HG03571 (cell line): ENCODE results near the gene RPS6KA1.

Source experiments
- ATAC-seq: cut with Tn5 transposase; IDR thresholded peaks from one replicate; pipeline ENCODE4 v1.9.1; 2021; ENCODE audit not compliant: unreplicated experiment

Gene RPS6KA1

DNA sequence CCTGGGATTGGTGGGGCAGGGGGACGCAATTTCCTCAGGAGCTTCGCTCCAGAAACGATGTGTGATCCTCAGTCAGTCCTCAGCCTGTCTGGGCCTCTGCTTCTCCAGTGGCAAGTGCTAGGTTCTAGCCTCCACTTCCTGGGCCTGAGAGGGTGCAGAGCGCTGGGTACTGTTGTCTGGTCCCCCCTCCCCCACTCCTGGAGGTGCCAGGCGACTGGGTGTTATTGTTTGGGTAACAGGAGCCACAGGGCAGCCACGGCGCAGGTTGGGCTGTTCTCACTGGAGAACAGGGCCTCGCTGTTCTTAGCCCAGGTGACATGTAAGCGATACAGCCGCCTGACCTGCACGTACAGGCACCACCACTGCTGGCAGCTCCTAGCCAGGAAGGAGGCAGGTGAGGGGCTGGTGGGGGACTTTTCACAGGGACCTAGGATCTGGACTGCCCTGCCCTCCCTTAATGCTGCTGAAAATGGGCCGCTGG, 2.1 kb downstream of the RPS6KA1 start:
- ATAC-seq: no peak

- ATAC-seq: no peak
These were observed 4.5 kb downstream of the RPS6KA1 start for GRCh38 chr1:26533951-26534509.

DNA sequence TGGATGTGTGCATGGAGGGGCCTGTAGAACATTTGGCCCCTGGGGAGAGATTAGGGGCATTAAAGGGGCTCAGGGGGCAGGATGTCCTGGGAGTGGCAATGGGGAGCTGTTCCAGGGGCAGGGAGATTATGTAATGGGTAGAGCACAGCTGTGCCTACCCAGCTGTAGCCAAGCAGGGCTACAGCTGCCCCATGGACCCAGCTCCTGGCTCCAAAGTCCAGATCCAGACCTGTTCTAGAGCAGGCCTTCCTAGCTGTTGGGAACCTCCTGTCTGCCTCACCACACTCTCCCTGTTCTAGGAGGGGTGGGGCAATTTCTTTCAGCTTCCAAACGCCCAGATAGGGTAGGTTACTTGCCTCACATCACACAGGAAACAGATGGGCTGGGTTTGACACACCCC, 5.6 kb downstream of the RPS6KA1 start:
- no peak for ATAC-seq

GRCh38 chr1:26536081-26536480, 6.5 kb downstream of the RPS6KA1 start:
- ATAC-seq: no peak

DNA sequence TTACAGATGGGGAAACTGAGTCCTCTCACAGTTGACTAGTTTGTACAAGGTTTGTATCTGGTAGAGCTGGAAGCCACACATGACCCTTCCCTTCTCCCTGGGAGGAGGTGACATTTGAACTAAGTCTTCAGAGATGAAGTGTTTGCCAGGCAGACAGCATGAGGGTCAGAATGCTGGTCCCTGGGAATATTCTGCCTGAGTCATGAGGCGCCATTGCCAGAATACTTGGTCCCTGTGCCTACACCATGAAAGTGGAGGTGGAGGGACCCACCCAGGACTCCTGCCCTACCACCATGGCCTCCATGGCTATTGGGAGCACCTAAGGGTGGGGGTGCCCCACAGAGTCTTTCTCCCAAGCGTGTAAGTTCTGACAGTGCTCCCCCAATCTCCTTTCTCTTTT, 7.0 kb downstream of the RPS6KA1 start:
- no peak for ATAC-seq

GRCh38 chr1:26537951-26538352, 8.4 kb downstream of the RPS6KA1 start:
- ATAC-seq: no peak

- ATAC-seq: no peak
These were observed 9.2 kb downstream of the RPS6KA1 start for GRCh38 chr1:26538480-26539412.

GRCh38 chr1:26539722-26540121, 10.2 kb downstream of the RPS6KA1 start:
- ATAC-seq: no peak

DNA sequence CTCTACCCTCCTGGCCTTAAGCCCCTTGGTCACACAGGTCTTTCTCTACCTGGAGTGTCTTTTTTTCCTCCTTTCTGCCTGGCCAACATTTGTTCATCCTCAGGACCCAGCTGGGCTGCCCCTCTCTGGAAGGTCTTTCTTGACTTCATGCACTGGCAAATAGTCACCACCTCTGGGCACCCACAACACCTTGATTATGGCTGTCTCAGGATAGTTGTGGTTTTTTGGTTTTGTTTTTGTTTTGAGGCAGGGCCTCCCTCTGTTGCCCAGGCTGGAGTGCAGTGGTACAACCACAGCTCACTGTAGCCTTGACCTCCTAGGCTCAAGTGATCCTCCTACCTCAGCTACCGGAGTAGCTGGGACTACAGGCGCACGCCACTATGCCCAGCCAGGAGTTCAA, 10.8 kb downstream of the RPS6KA1 start:
- no peak for ATAC-seq

DNA sequence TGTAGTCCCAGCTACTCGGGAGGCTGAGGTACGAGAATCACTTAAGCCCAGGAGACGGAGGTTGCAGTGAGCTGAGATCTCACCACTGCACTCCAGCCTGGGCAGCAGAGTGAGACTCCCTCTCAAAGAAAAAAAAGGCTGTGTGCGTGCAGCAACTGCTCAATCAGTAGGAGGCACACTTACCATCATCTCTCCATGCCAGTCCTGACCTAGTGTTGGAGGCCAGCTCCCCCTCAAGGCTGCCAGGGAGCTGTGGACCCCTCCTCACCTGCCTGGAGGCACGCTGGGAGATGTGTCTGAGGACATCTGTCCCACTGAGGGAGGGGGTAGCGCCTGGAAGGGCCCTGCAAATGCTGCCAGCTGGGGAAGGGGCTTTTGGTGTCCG, 11.9 kb downstream of the RPS6KA1 start:
- no peak for ATAC-seq

GRCh38 chr1:26541816-26542711, 12.5 kb downstream of the RPS6KA1 start:
- ATAC-seq: peak; percentile 52

- ATAC-seq: no peak
These were observed 13.3 kb downstream of the RPS6KA1 start for GRCh38 chr1:26542771-26543451.

- ATAC-seq: no peak
These were observed 13.9 kb downstream of the RPS6KA1 start for GRCh38 chr1:26543462-26543861.

GRCh38 chr1:26544126-26544525, 14.6 kb downstream of the RPS6KA1 start:
- ATAC-seq: no peak

DNA sequence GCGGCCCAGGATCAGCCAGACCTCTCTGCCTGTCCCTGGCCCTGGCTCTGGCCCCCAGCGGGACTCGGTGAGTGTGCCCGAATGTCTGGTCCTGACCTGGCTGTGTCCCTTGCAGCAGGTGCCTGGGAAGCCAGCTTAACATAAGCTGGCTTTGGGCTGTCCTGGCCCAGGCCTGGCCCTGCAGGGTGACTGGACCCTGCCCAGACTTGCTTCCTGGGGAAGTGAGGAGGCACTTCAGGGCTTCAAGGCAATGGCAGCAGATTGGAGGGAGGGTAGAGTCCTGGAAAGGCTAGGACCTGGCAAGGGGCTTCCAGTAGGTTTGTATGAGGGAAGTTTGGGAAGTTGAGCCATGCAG, 16.4 kb downstream of the RPS6KA1 start:
- ATAC-seq: no peak

GRCh38 chr1:26546375-26546774, 16.8 kb downstream of the RPS6KA1 start:
- no peak for ATAC-seq

DNA sequence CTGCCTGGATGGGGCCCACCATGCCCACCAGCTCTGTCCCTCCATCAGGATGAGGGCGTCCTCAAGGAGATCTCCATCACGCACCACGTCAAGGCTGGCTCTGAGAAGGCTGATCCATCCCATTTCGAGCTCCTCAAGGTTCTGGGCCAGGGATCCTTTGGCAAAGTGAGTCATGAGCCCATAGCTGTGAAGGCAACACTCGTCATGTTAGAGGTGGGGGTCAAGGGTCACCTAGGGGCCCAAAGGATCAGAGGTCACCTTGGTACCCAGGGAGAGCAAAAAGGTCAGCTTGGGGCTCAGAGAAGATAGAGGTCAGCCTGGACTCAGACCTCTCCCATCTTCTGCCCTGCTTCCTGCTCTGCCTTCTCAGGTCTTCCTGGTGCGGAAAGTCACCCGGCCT, 17.3 kb downstream of the RPS6KA1 start:
- ATAC-seq: no peak

- no peak for ATAC-seq
These were observed 19.3 kb downstream of the RPS6KA1 start for GRCh38 chr1:26548841-26549240.

DNA sequence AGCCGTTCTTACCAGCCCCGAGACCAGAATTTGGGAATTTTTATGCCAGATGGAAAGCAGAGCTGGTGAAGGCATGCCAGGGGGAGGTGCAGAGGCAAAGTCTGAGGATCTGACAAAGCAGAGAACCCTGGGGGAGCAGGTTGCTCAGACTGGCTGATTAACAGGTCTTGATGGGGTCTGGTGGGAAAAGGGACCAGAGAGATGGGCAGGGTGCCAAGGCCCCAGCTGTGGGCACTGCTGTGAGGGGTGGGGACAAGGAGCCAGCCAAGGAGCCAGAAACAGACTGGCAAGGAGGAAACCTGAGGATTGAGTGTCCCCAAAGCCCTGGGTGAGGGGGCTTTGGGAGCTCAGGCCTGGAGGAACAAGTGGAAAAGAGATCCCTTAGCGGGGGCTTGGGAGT, 21.4 kb downstream of the RPS6KA1 start:
- no peak for ATAC-seq

GRCh38 chr1:26552720-26553119, 23.2 kb downstream of the RPS6KA1 start:
- no peak for ATAC-seq
